ENCODE measurements around the gene ARID4B. TPM values are rescaled to one million over a fixed set of nuclear protein-coding genes. Genes with fewer than 3 reads are reported as not detected.
"Not testable (repeated sequence)": the region's sequence is repeated elsewhere in the genome, so short reads cannot be mapped to it uniquely, and the experiment has no call there.

ARID4B gene
- total RNA-seq, 4 donors from 2014 or later, result 29.0 to 54.5 (median 37.4) TPM

GRCh38 chr1:235319255-235319654 is 8.7 kb downstream of the ARID4B start:
- TF ChIP-seq CTCF (IDR thresholded peaks at IDR 0.05), result no peak
- DNase-seq (ENCODE audit: low spot score) (no peak), ATAC-seq (ENCODE audit: low FRiP score) (no peak)

DNA sequence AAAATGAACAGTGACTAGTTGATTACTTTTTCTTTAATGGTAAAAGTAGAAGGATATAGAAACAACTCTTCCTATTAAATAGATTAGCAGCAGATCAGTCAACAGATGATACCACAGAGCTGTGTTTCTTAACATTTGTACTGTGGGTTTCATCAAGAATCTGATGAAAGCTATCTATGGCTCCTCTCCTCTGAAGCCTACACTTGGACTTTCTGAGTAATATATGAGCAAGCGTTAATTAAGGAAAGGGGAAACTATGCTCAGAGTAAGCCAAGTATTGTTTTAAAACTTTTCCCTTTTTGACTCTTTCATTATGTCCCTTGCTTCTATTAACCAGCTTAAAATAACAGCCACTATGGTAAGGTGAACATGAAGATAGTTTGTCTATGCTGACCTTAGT is 10.8 kb downstream of the ARID4B start:
- ATAC-seq (ENCODE audit: low FRiP score), result no peak
- DNase-seq (ENCODE audit: low spot score), result no peak
- no peak for TF ChIP-seq CTCF (IDR thresholded peaks at IDR 0.05)

DNA sequence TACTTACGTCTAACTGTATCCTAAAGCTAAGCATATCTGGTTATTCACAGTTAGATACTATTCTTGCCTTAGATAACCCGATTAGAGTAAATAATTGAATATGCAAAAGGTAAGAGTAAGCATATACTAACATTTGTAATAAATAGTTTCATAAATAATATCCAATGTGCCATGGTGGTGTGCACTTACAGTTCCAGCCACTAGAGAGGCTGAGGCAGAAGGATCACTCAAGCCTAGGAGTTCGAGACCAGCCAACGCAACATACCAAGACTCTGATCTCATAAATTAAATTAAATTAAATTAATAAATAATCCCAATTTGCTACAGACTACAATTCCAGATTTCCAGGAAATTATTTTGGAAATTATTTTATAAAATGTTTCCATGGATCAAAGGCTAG is 12.2 kb downstream of the ARID4B start:
- no peak for ATAC-seq (ENCODE audit: low FRiP score)
- DNase-seq (ENCODE audit: low spot score), result no peak
- no peak for TF ChIP-seq CTCF (IDR thresholded peaks at IDR 0.05)

GRCh38 chr1:235315173-235315572 is 12.8 kb downstream of the ARID4B start:
- no peak for ATAC-seq (ENCODE audit: low FRiP score)
- TF ChIP-seq CTCF (IDR thresholded peaks at IDR 0.05), result no peak
- DNase-seq (ENCODE audit: low spot score), result no peak

DNA sequence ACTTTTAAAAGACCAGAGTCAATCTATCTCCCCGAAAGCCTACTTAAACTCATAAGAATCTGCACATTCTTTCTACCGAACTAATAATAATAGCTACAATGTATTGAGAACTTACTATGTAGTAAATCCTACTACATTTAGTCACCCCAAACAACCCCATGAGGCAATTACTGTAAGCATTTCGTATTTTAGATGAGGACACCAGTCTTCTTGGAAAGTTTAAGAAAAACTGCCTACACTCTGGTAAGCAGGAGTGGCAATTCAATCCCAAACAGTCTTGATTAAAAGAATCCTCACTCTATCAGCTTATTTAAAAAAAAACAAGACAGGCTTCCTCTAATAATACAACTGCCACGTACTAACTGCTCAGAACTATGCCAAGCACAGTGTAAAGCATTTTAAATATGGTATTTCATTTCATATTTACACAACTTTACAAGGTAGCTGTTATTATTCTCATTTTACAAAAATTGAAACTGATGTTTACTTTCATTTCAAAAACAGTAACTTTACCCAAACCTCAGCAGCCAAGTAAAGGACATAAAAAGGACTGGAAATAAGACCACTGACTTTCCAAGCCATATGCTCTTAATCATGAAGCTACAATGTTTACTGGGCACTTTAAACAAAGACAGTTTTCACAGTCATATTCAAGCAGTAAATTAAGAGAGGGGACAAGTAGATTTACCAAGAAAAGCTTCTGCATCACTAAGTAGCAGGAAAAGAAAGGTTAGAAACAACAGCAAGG is 13.9 kb downstream of the ARID4B start:
- DNase-seq (ENCODE audit: low spot score) (no peak), ATAC-seq (ENCODE audit: low FRiP score) (no peak)
- TF ChIP-seq CTCF (IDR thresholded peaks at IDR 0.05), result no peak

- ATAC-seq (ENCODE audit: low FRiP score) (no peak), DNase-seq (ENCODE audit: low spot score) (no peak)
- TF ChIP-seq CTCF (IDR thresholded peaks at IDR 0.05), result no peak
Observed at GRCh38 chr1:235313262-235313661, 14.7 kb downstream of the ARID4B start.

GRCh38 chr1:235309206-235309605 is 18.8 kb downstream of the ARID4B start:
- DNase-seq (ENCODE audit: low spot score); ATAC-seq (ENCODE audit: low FRiP score): not testable (repeated sequence)
